ENCODE measurements around the gene DHX8. TPM values are rescaled to one million over a fixed set of nuclear protein-coding genes. Genes with fewer than 3 reads are reported as not detected.

DHX8 gene
- polyA plus RNA-seq, 1 experiment: 47.3 TPM

DNA sequence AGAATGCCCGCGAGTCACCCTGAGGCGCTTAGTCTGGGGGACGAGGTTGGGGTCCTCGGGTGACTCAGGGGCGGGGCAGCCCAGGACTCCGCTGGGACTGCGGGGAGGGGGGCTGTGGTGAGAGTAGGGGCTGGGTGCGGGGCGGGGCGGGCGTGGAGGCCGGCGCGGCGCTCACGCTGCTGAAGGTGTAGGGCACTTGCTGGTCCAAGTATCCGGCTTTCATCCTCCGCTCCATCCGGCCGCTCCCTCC, 61.5 kb downstream of the DHX8 start:
- CTCF ChIA-PET: interaction anchor here (1.0 kb wide), 1 partner anchor 132 kb away, joined by 5 read pairs; no protein-coding TSS in a partner anchor
- H3K4me3 ChIP-seq (ENCODE audit: low read depth, low read length): peak overlapping the region; percentile 68
- H3K27ac ChIP-seq (ENCODE audit: low read depth, low read length): peak overlapping the region; percentile 81
- no peaks in the 10 kb centered on the region for H3K27me3 ChIP-seq (ENCODE audit: control insufficient read depth, insufficient read depth, low read length)
- no peak for DNase-seq (ENCODE audit: low read depth, low spot score)
- TF ChIP-seq, protein P1, sequence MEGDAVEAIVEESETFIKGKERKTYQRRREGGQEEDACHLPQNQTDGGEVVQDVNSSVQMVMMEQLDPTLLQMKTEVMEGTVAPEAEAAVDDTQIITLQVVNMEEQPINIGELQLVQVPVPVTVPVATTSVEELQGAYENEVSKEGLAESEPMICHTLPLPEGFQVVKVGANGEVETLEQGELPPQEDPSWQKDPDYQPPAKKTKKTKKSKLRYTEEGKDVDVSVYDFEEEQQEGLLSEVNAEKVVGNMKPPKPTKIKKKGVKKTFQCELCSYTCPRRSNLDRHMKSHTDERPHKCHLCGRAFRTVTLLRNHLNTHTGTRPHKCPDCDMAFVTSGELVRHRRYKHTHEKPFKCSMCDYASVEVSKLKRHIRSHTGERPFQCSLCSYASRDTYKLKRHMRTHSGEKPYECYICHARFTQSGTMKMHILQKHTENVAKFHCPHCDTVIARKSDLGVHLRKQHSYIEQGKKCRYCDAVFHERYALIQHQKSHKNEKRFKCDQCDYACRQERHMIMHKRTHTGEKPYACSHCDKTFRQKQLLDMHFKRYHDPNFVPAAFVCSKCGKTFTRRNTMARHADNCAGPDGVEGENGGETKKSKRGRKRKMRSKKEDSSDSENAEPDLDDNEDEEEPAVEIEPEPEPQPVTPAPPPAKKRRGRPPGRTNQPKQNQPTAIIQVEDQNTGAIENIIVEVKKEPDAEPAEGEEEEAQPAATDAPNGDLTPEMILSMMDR (IDR thresholded peaks at IDR 0.05; ENCODE audit: low read depth, low read length): no peak
- no peaks in the 10 kb centered on the region for H3K9me3 ChIP-seq (ENCODE audit: control insufficient read depth, insufficient read depth, low read length)
- POLR2A ChIA-PET: interaction anchor here (0.6 to 1.0 kb wide), 6 partner anchors 15 to 234 kb away, joined by 3 to 18 read pairs (median 3); partner anchors contain the start of genes DHX8 and DUSP3

DNA sequence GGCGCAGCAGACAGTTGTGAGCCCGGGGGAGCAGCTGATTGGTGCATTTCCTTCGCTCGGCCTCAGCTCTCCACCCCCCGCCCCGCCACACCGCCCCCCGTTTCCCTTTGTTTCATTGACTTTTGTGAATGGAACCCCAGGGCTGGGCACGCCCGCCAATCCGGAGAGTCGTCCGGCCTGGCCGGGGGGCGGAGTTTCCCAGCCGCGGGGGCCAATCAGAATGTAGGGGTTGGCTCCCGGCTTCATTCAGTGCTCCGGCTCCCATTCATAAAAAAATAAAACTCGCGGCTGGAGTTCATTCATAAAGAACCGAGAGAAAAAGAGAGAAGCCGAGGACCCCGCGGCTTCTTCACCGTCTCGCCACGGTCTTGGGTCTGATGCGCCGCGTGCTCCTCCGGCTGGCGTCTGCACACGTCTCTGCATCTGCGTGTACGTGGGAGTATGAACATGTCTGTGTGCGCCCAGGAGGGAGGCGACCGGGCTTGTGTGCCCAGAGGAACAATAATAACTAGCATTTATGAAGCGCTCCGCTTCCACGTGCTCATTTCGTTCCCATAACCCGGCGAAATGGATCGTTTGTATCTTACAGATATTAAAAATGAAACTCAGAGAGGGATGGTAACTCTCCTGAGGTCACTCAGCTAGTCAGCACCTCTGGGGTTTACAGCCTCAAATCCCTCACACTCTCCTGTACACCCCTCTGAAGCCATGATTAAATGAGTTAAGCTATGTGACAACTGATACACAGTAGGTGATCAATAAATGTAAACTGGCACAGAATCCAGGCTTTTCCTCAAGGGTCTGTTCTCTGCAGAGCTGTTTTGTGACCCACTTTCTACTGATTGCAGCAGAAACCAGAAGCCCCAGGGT, 62.8 kb downstream of the DHX8 start, which contains the start of gene ETV4:
TSS of gene ETV4 (minus strand) at position 22 of the 870 bp plus-strand sequence. CDS start 723 bp downstream, outside the sequence.
- H3K9me3 ChIP-seq (ENCODE audit: control insufficient read depth, insufficient read depth, low read length): no peaks in the 10 kb centered on the region
- CTCF ChIA-PET: interaction anchor here (0.8 to 1.1 kb wide), 3 partner anchors 63 to 133 kb away, joined by 3 to 4 read pairs (median 4); partner anchors contain the start of gene DHX8
- peak within 1 kb of the TSS; percentile 68 for H3K4me3 ChIP-seq (ENCODE audit: low read depth, low read length)
- no peaks in the 10 kb centered on the region for H3K27me3 ChIP-seq (ENCODE audit: control insufficient read depth, insufficient read depth, low read length)
- POLR2A ChIA-PET: interaction anchor here (1.0 to 2.3 kb wide), 4 partner anchors 16 to 178 kb away, joined by 3 to 16 read pairs (median 6); partner anchors contain the start of genes ARL4D and DHX8
- peak; percentile 78 for DNase-seq (ENCODE audit: low read depth, low spot score)
- TF ChIP-seq, protein P1 (IDR thresholded peaks at IDR 0.05; ENCODE audit: low read depth, low read length): no peak
- H3K27ac ChIP-seq (ENCODE audit: low read depth, low read length): peak within 1 kb of the TSS; percentile 81

DNA sequence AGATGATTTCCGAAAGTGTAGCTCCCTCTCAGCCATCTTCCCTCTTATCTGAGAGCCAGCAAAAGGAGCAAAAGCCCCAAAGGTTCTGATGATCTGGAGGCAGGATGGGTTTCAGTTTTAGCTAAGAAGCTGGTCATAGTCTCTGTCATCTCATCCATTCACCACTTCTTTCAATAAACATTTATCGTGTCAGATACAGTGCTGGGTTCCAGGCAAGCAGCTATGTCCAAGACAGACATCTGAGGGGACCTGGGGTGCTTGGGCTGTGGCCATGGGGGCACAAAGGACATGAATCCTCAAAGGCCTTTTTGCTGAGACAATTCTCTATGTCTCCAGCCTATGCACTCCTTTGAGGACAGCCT, 63.4 kb downstream of the DHX8 start:
- H3K27me3 ChIP-seq (ENCODE audit: control insufficient read depth, insufficient read depth, low read length): no peaks in the 10 kb centered on the region
- H3K4me3 ChIP-seq (ENCODE audit: low read depth, low read length): no peak overlapping the region
- TF ChIP-seq, protein P1 (IDR thresholded peaks at IDR 0.05; ENCODE audit: low read depth, low read length): no peak
- ChIA-PET CTCF (interaction anchor here (1.0 to 1.1 kb wide), 3 partner anchors 63 to 132 kb away, joined by 3 to 4 read pairs (median 4); partner anchors contain the start of gene DHX8), POLR2A (interaction anchor here (1.6 to 2.3 kb wide), 3 partner anchors 17 to 179 kb away, joined by 3 to 16 read pairs (median 8); partner anchors contain the start of gene ARL4D)
- no peak overlapping the region for H3K27ac ChIP-seq (ENCODE audit: low read depth, low read length)
- H3K9me3 ChIP-seq (ENCODE audit: control insufficient read depth, insufficient read depth, low read length): no peaks in the 10 kb centered on the region
- no peak for DNase-seq (ENCODE audit: low read depth, low spot score)

DNA sequence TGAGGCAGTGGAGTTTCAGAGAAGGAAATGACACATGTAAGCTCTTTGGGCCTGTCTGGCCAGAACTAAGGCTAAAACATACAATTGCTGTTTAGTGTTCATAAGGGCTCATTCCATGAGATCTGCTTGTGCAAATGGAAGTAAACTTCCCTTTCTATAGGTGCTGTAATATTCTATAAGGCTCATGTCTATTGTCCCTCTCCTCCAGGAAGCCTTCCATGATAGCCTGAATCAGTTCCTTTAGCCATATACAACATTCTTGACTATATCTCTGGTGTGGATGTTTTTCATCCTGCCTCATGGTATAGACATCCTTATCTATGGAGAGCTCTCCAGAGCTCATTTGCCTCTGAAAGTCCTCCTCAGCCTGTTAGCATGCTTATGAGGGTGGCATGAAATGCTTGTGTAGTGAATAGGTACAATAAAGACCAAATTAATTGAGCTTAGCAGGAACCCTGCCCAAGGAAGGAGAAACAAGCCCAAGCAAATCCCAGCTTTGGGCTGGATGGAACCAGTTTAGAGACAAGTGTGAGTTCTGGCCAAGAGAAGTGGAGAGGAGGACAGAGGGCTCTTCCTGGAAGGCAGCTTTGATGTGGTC, 64.0 kb downstream of the DHX8 start:
- H3K4me3 ChIP-seq (ENCODE audit: low read depth, low read length): no peak overlapping the region
- POLR2A ChIA-PET: interaction anchor here (1.8 to 2.3 kb wide), 2 partner anchors 18 to 180 kb away, joined by 8 to 16 read pairs; no protein-coding TSS in a partner anchor

More for the DNA sequence above, 64.0 kb downstream of the DHX8 start:
- H3K9me3 ChIP-seq (ENCODE audit: control insufficient read depth, insufficient read depth, low read length): no peaks in the 10 kb centered on the region
- DNase-seq (ENCODE audit: low read depth, low spot score): no peak
- TF ChIP-seq, protein P1 (IDR thresholded peaks at IDR 0.05; ENCODE audit: low read depth, low read length): no peak
- no peaks in the 10 kb centered on the region for H3K27me3 ChIP-seq (ENCODE audit: control insufficient read depth, insufficient read depth, low read length)
- H3K27ac ChIP-seq (ENCODE audit: low read depth, low read length): no peak overlapping the region
- CTCF ChIA-PET: interaction anchor here (0.6 to 1.0 kb wide), 2 partner anchors 64 to 126 kb away, joined by 3 to 6 read pairs; partner anchors contain the start of gene DHX8

Measured in AG04450 (cell line).